Activated CD4-positive, alpha-beta T cell treated with anti-CD3 and anti-CD28 coated beads, Interleukin-2, amount 50 U/mL, for 48 hours (primary cell): ENCODE data around the gene SLC3A2.

Experiments used
- DNase-seq, 2 experiments: peaks; one replicate each; pipeline ENCODE4 v3.0.0-alpha.2; 2020

The SLC3A2 gene

DNA sequence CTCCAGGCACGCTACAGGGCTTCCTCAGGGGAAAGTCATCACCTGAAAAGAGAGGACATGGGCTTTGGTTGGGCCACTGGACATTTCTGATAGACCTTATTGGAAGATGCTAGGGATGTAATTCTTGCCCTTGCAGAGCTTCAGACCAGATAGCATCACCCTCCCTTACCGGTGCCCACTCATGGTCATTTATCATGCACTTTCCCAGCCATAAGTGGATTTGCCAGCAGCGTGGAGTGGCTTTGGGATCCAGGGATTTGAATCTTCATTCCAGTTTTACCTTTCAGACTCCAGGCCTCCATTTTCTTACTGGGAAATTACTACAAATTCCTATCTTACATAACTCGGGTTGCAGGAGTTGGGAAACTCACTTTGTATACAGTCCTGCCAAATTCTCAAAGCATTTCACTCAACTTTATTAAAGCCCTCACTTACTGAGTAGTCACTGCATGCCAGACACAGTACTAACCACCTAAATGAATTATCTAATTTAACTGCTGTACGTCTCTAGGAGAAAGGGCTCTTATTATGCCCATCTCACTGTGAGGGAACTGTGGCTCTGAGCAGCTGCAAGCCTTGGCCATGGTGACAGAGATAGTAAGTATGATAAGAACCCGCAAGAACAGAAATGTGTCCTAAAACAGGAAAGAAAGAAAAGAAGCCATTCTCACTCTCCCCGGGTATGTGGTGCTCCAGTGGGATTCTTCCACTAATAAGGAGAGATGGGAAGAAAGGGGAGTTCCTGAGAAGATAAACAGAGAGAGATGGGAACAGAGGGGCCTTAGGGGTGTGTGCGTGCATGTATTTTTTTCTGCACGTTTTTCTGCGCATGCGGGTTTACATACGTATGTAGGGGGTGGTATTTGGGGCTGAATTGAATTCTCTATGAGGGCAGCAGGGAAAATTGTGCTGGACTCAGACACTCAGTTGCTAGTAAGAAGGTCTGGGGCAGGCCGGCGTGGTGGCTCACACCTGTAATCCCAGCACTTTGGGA is 30.7 kb downstream of the SLC3A2 start:
- DNase-seq = no peak

- no peak for DNase-seq
Measured at GRCh38 chr11:62912268-62912667, 31.6 kb downstream of the SLC3A2 start.

DNA sequence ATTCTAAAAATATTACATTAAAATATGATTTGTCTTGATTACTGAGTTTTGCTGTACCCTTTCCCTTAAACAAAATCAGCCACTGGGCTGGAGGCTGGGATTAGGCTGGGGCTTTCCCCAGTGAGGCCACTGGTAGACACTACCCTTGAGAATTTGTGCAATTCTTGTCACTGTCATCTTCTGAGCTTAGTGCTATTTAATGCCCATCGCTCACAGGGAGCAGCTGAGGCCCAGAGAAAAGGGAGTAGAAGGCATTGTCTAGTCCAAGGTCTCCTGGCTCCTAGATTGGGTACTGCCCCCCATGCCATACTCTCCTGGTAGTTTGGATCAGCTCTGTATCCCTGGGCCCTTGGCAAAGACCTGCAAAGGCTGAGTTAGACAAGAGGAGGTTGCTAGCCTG is 33.7 kb downstream of the SLC3A2 start:
- DNase-seq = no peak

GRCh38 chr11:62917906-62918502 is 37.3 kb downstream of the SLC3A2 start:
- no peak for DNase-seq

GRCh38 chr11:62918531-62918930 is 37.8 kb downstream of the SLC3A2 start:
- no peak for DNase-seq

GRCh38 chr11:62919476-62919875 is 38.8 kb downstream of the SLC3A2 start:
- no peak for DNase-seq

DNA sequence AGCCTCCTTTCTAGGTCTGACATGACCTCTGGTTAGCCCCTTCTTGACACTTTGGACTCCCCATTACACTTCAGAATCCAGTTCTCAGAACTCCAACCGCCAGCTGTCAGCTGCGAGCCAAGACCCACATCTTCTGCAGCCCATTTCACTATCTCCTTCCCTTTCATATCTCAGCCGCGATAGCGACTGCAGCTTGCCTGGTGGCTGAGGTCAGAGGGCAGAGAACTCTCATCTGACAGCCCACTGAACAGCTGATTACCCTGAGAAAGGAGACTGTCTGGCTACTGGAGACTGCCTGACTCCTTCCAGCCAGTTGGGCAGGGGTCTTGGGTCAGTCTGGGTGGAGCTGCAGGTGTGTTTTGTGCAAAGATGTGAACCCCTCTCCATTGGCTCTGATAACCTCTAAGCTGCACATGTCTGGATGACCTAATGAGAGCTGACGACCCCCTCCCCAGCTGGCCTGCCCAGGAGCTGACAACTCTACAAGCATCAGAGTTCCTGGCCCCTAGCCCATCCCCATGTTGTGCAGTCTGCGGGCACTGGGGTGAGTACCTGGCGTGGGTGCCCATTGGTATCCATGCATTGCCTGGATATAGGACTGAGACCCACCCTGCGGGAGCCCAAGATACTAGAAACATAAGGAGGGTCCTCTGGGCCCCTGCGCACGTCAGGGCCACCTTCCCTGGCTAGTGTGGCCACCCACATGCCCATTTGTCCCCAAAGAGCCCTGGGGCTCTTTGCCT is 39.4 kb downstream of the SLC3A2 start:
- no peak for DNase-seq

- DNase-seq = no peak
Measured at GRCh38 chr11:62921201-62921572, 40.5 kb downstream of the SLC3A2 start, which contains the start of gene CHRM1. TSS of gene CHRM1 (minus strand) at chr11:62921363. CDS start at chr11:62911100, 10,263 bp downstream.

DNA sequence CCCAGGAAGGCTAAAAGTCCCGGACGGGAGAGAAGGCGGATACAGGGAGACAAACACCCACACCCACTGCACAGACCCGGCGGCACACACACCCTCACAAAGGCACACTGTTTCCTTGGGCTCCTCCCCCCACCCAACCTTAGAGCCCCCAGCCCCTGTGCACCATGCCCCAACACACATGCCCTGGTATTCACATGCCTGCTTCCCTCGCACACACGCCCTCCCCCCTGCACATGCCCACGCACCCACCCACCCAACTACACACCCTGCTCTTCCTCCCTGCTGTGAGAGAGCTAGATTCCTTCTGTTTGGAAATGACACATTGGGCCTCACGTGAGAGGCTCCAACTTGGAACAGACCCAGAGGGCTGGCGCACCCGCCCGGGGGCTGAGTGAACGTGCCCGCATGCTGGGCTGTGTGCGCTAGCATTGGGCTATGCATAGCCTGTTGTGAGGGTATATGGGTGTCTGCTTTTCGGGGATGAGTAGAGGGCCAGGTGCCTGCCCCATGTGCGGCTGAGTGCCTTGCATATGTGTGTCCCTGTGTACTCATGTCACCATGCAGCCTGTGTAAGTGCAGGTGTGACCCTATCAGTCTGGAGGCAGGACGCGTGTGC is 41.0 kb downstream of the SLC3A2 start:
- no peak for DNase-seq

GRCh38 chr11:62922189-62922589 is 41.5 kb downstream of the SLC3A2 start:
- no peak for DNase-seq

DNA sequence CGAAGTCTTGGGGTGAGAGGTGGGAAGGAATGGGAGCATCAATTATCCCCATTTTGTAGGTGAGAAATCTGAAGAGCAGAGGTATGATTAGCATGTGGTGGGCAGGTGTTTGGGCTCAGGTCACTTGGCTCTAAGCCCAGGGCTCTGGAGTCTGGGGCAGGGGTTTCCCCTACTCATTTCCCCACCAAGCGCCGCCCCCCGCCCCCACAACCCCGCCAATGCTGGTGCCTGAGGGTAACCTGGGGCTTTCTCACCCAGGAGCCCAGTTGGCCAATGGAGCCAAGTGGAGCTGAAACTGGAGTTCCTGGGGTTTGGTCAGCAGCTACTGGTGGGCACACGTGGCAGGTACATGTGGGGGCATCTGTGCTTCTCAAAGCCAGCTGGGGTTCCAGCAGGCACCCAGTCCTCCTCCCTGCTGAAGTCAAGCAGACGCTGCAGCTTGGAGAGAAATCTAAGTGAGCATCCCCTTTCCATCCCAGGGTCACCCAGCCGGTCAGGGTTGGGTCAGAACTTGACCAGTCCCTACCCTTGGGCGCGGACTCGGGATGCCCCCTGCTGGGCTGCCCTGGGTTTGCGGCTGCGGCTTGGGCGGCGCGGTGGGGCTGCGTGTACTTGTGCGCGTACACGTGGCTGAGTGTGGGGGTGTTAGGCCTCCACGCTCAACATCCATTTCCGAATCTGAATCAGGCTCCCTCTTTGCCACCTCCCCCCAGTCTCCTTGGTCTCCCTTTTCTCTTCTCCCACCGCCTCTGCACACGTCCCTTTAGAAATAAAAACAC is 42.1 kb downstream of the SLC3A2 start:
- DNase-seq = peak; percentile 58 to 69

GRCh38 chr11:62923601-62924411 is 43.1 kb downstream of the SLC3A2 start:
- DNase-seq = peak; percentile 20 to 31

DNA sequence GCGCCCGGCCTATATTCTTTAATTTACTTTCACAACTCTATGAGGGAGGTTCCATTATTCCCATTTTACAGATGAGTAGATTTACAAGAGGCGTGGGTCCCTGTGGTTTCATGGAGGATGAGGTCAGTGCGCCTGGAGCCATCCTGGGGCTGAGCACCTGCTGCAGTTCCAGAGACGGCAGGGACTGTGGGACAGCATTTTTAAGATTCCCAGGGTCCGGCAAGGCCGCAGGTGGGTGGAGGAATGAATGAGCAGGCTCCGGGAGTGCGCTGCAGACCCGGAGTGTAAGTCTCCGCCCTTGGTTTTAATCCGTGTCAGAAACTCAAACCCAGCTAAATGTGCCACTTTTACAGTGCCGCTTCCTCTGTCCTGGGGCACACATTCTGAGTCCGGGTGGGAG is 44.6 kb downstream of the SLC3A2 start:
- no peak for DNase-seq

GRCh38 chr11:62925745-62926679 is 45.3 kb downstream of the SLC3A2 start:
- DNase-seq = no peak

GRCh38 chr11:62926680-62927455 is 46.2 kb downstream of the SLC3A2 start:
- no peak for DNase-seq

- no peak for DNase-seq
Measured at GRCh38 chr11:62928011-62928410, 47.3 kb downstream of the SLC3A2 start.

GRCh38 chr11:62930157-62930556 is 49.5 kb downstream of the SLC3A2 start:
- no peak for DNase-seq

GRCh38 chr11:62930666-62931065 is 50.0 kb downstream of the SLC3A2 start:
- no peak for DNase-seq
